H1 (cell line): Measurements from ENCODE around the gene SLC24A3. TPM values are rescaled to one million over a fixed set of nuclear protein-coding genes. Genes with fewer than 3 reads are reported as not detected.

Experiments
- CTCF ChIA-PET: fragments of 300-600 bp; sonication (Branson Sonifier 250); formaldehyde crosslinking; loops from one replicate; lab custom pipeline; 2021; ENCODE audit not compliant: partially characterized antibody; lab: Charles Lee
- POLR2A ChIA-PET: fragments of 300-600 bp; sonication (Branson Sonifier 250); formaldehyde crosslinking; loops from one replicate; lab custom pipeline; 2021; ENCODE audit warnings: inconsistent platforms; ENCODE audit not compliant: partially characterized antibody; lab: Charles Lee
- DNase-seq, 2 experiments: peaks; one replicate each; pipeline versions ENCODE4 v3.0.0 to v3.0.0-alpha.2; 2010 to 2022; ENCODE audit warnings: low spot score in 2 of 2, low read depth in 1 of 2, mixed read lengths in 1 of 2
- FAIRE-seq: peaks from 2 replicates; lab custom pipeline; 2011; peaks lifted over from hg19 to GRCh38; lab: Jason Lieb, UNC
- H2AFZ ChIP-seq: 2 replicates; pipeline ENCODE4 v1.8.1; 2012; ENCODE audit warnings: low read length, inconsistent platforms
- H2AK5ac ChIP-seq: 2 replicates; pipeline ENCODE4 v1.6.1; 2013; ENCODE audit warnings: low read depth, low read length
- H2BK120ac ChIP-seq: replicated peaks from 2 replicates; pipeline ENCODE3; 2013; ENCODE audit warnings: low read depth, low read length, inconsistent platforms
- H2BK12ac ChIP-seq: 2 replicates; pipeline ENCODE4 v1.6.1; 2013; ENCODE audit warnings: low read depth, low read length
- H2BK15ac ChIP-seq: 2 replicates; pipeline ENCODE4 v1.6.1; 2013; ENCODE audit warnings: low read length
- H2BK20ac ChIP-seq: 2 replicates; pipeline ENCODE4 v1.6.1; 2013; ENCODE audit warnings: low read length
- H2BK5ac ChIP-seq: 2 replicates; pipeline ENCODE4 v1.6.1; 2013; ENCODE audit warnings: low read depth, low read length
- H3K14ac ChIP-seq: 2 replicates; pipeline ENCODE4 v1.6.1; 2013; ENCODE audit warnings: inconsistent platforms; ENCODE audit not compliant: insufficient read length
- H3K18ac ChIP-seq: 2 replicates; pipeline ENCODE4 v1.6.1; 2013; ENCODE audit warnings: low read length; ENCODE audit errors: extremely low read depth
- H3K23ac ChIP-seq: 2 replicates; pipeline ENCODE4 v1.6.1; 2013; ENCODE audit warnings: inconsistent platforms; ENCODE audit not compliant: insufficient read length
- H3K23me2 ChIP-seq: 2 replicates; pipeline ENCODE4 v1.6.1; 2013; ENCODE audit warnings: low read depth, low read length
- H3K27ac ChIP-seq: 2 replicates; pipeline ENCODE4 v1.6.1; 2011; ENCODE audit warnings: low read depth, low read length, inconsistent platforms
- H3K27me3 ChIP-seq, 4 experiments: replicated peaks in 1 of 4; 1 replicate in 1 of 4; 2 replicates in 3 of 4; pipeline versions ENCODE4 v1.6.1 to v1.8.1; 2011 to 2013; ENCODE audit warnings: low read length in 3 of 4, mild to moderate bottlenecking in 3 of 4, inconsistent platforms in 2 of 4, mixed read lengths in 2 of 4, moderate library complexity in 1 of 4; ENCODE audit not compliant: control insufficient read depth in 3 of 4, insufficient read depth in 3 of 4; ENCODE audit errors: extremely low read depth in 1 of 4
- H3K36me3 ChIP-seq, 4 experiments: 2 replicates each; pipeline versions ENCODE4 v1.6.1 to v1.8.1; 2011 to 2013; ENCODE audit warnings: mild to moderate bottlenecking in 4 of 4, low read length in 3 of 4, moderate library complexity in 2 of 4, control low read depth in 1 of 4, inconsistent platforms in 1 of 4; ENCODE audit not compliant: insufficient read depth in 4 of 4, control insufficient read depth in 2 of 4
- H3K4ac ChIP-seq: replicated peaks from 2 replicates; pipeline ENCODE3; 2013; ENCODE audit warnings: low read length, low read depth, mixed read lengths, inconsistent platforms; ENCODE audit not compliant: insufficient read length
- H3K4me1 ChIP-seq, 4 experiments: replicated peaks in 1 of 4; 1 replicate in 1 of 4; 2 replicates in 3 of 4; pipeline versions ENCODE4 v1.6.1 to v1.8.1; 2011 to 2013; ENCODE audit warnings: low read length in 3 of 4, inconsistent platforms in 2 of 4, mixed read lengths in 1 of 4; ENCODE audit not compliant: insufficient read depth in 4 of 4, control insufficient read depth in 3 of 4
- H3K4me2 ChIP-seq, 2 experiments: 2 replicates each; pipeline versions ENCODE4 v1.6.1 to v1.8.1; 2011 to 2013; ENCODE audit warnings: low read depth in 2 of 2, low read length in 2 of 2, control low read depth in 1 of 2, inconsistent platforms in 1 of 2, mild to moderate bottlenecking in 1 of 2; ENCODE audit not compliant: insufficient read depth in 1 of 2
- H3K4me3 ChIP-seq, 4 experiments: fragments of 200-600, 300-600 bp in 1 of 4; sonication (generic), shearing (Covaris generic), sonication (Bioruptor Twin) in 1 of 4; 2 replicates each; pipeline versions ENCODE4 v1.5.1 to v1.8.1; 2011 to 2016; ENCODE audit warnings: low read length in 4 of 4, low read depth in 3 of 4, control low read depth in 2 of 4, inconsistent platforms in 2 of 4, mild to moderate bottlenecking in 2 of 4, mixed read lengths in 1 of 4, moderate library complexity in 1 of 4; ENCODE audit not compliant: insufficient read depth in 2 of 4; ENCODE audit errors: extremely low read depth in 1 of 4
- H3K56ac ChIP-seq: replicated peaks from 2 replicates; pipeline ENCODE3; 2013; ENCODE audit warnings: low read depth, mild to moderate bottlenecking, mixed read lengths, low read length, inconsistent platforms; ENCODE audit not compliant: insufficient read length
- H3K79me1 ChIP-seq: 2 replicates; pipeline ENCODE4 v1.6.1; 2013; ENCODE audit warnings: low read depth, low read length, control low read depth
- H3K79me2 ChIP-seq, 2 experiments: 2 replicates each; pipeline versions ENCODE4 v1.6.1 to v1.8.1; 2012 to 2013; ENCODE audit warnings: low read length in 2 of 2, mild to moderate bottlenecking in 2 of 2, inconsistent platforms in 1 of 2; ENCODE audit not compliant: insufficient read depth in 2 of 2, control insufficient read depth in 1 of 2
- H3K9ac ChIP-seq, 4 experiments: replicated peaks in 1 of 4; 1 replicate in 1 of 4; 2 replicates in 3 of 4; pipeline versions ENCODE4 v1.6.1 to v1.8.1; 2011 to 2013; ENCODE audit warnings: low read depth in 3 of 4, low read length in 3 of 4, control low read depth in 2 of 4, mild to moderate bottlenecking in 2 of 4, moderate library complexity in 2 of 4, inconsistent platforms in 1 of 4; ENCODE audit errors: extremely low read depth in 1 of 4
- H3K9me3 ChIP-seq, 2 experiments: 2 replicates each; pipeline versions ENCODE4 v1.6.1 to v1.8.1; 2012 to 2013; ENCODE audit warnings: mild to moderate bottlenecking in 2 of 2, moderate library complexity in 2 of 2, control low read depth in 1 of 2, inconsistent platforms in 1 of 2, low read depth in 1 of 2, low read length in 1 of 2, mixed read lengths in 1 of 2; ENCODE audit not compliant: insufficient read depth in 2 of 2
- H4K20me1 ChIP-seq, 2 experiments: replicated peaks in 1 of 2; 2 replicates each; pipeline versions ENCODE3 to v1.8.1; 2011 to 2013; ENCODE audit warnings: inconsistent platforms in 2 of 2, low read length in 2 of 2, mild to moderate bottlenecking in 1 of 2; ENCODE audit not compliant: insufficient read depth in 2 of 2, control insufficient read depth in 1 of 2
- H4K5ac ChIP-seq: 2 replicates; pipeline ENCODE4 v1.6.1; 2013; ENCODE audit warnings: low read length, low read depth, mixed read lengths, inconsistent platforms; ENCODE audit not compliant: insufficient read length
- H4K8ac ChIP-seq: 2 replicates; pipeline ENCODE4 v1.8.0; 2013; ENCODE audit warnings: mild to moderate bottlenecking, moderate library complexity, low read length, inconsistent platforms; ENCODE audit not compliant: insufficient read depth; ENCODE audit errors: extremely low read depth
- H4K91ac ChIP-seq: replicated peaks from 2 replicates; pipeline ENCODE3; 2013; ENCODE audit warnings: low read length, mixed read lengths, inconsistent platforms; ENCODE audit not compliant: insufficient read length
- BCL11A ChIP-seq, 2 experiments: IDR thresholded peaks; one replicate each; pipeline ENCODE4 v1.6.1; 2011; ENCODE audit warnings: low read depth in 2 of 2, low read length in 2 of 2, mild to moderate bottlenecking in 2 of 2
- EGR1 ChIP-seq: IDR thresholded peaks from 2 replicates; pipeline ENCODE4 v1.6.1; 2011; ENCODE audit warnings: low read depth, low read length, borderline replicate concordance
- EZH2 ChIP-seq: fragments of 200-600 bp; sonication (generic); IDR thresholded peaks from 2 replicates; pipeline ENCODE4 v1.7.1; 2012; ENCODE audit warnings: low read depth, mild to moderate bottlenecking, moderate library complexity, low read length, inconsistent platforms; ENCODE audit not compliant: severe bottlenecking
- GTF2F1 ChIP-seq: IDR thresholded peaks from 2 replicates; pipeline ENCODE4 v1.6.1; 2012; ENCODE audit warnings: low read depth, low read length, improper control_type of control experiment, borderline replicate concordance
- NANOG ChIP-seq: IDR thresholded peaks from 2 replicates; pipeline ENCODE4 v1.6.1; 2011; ENCODE audit warnings: low read length, low read depth, mild to moderate bottlenecking, inconsistent platforms; ENCODE audit not compliant: insufficient read depth, poor library complexity, severe bottlenecking
- SIN3A ChIP-seq, 2 experiments: IDR thresholded peaks in 1 of 2; conservative IDR thresholded peaks in 1 of 2; 2 replicates each; pipeline ENCODE4 v1.6.1; 2011 to 2012; ENCODE audit warnings: low read length in 2 of 2, improper control_type of control experiment in 1 of 2, low read depth in 1 of 2, mild to moderate bottlenecking in 1 of 2
- TBP ChIP-seq: IDR thresholded peaks from 2 replicates; pipeline ENCODE4 v1.6.1; 2011; ENCODE audit warnings: low read depth, low read length, improper control_type of control experiment
- USF2 ChIP-seq: IDR thresholded peaks from 2 replicates; pipeline ENCODE4 v1.6.1; 2011; ENCODE audit warnings: low read length, improper control_type of control experiment
- WGBS, 2 experiments: shearing (Covaris generic) in 1 of 2; methylation state at CpG; one replicate each; pipeline versions ENCODE4 v1.1.6 to v1.1.7; 2013 to 2015; ENCODE audit warnings: low lambda C conversion rate in 2 of 2, mixed read lengths in 2 of 2, inconsistent platforms in 1 of 2, low coverage in 1 of 2, missing lambda C conversion rate in 1 of 2; ENCODE audit not compliant: insufficient replicate concordance in 2 of 2, insufficient coverage in 1 of 2, insufficient read length in 1 of 2; ENCODE audit errors: extremely low coverage in 1 of 2, missing lambda C conversion rate in 1 of 2; 5-methylcytosine and 5-hydroxymethylcytosine counted together
- polyA plus RNA-seq, 7 experiments: library from polyadenylated mRNA; depleted of rRNA in 3 of 7; stranded (reverse) in 5 of 7; unstranded in 2 of 7; fragments of >200 nt in 5 of 7; fragments of 200-250 nt in 2 of 7; gene quantifications; 1 replicate in 5 of 7; 2 replicates in 1 of 7; 4 replicates in 1 of 7; pipeline versions ENCODE4 v1.2.1 to v1.2.3, GENCODE V29; 2011 to 2013; ENCODE audit warnings: missing spikeins in 2 of 7, mixed read lengths in 2 of 7
- total RNA-seq: library from RNA; stranded (reverse); fragmentation: NEBNext Ultra II Directional; extraction: Animal tissue kit (Norgen Biotek cat#: 25700); gene quantifications from 2 replicates; pipeline ENCODE4 v1.2.1, GENCODE V29; 2021

SLC24A3 gene
- total and polyA plus RNA-seq, 2 of the 8 experiments (the other 6 are each of a cell fraction or from before 2014, with no cell fraction given): 4.5 to 6.3 TPM

DNA sequence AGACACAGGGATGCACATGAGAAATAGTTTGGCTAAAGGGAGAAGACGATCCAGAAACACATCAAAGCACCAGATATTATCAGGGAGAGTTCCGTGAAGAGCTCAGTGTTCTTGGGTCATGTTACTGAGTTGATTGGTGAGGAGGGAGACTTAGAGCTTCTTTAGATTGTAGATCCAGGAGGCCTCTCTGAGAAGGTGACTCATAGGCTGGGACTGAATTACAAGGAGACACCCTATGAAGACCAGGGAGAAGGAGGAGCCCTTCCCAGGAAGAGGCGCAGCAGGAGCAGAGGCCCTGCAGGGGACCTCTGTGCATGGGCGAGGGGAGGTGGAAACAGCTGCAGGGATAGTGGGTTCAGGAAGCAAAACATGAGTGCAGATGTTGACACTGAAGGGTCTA, 196.5 kb downstream of the SLC24A3 start:
- Histone ChIP-seq H3K4me2 (no peak overlapping the region), H4K20me1 (no peaks in the 10 kb centered on the region), H3K14ac (no peak overlapping the region), H2BK15ac (no peak overlapping the region), H2BK20ac (no peak overlapping the region), H4K5ac (no peak overlapping the region), H4K91ac (no peak overlapping the region), H2AFZ (no peak overlapping the region), H2BK12ac (no peak overlapping the region), H3K79me1 (no peaks in the 10 kb centered on the region), H3K27me3 (no peaks in the 10 kb centered on the region), H3K9me3 (no peaks in the 10 kb centered on the region), H3K9ac (no peak overlapping the region), H4K8ac (no peak overlapping the region), H3K36me3 (no peaks in the 10 kb centered on the region), H3K23me2 (no peaks in the 10 kb centered on the region), H3K27ac (no peak overlapping the region), H3K56ac (no peak overlapping the region), H2AK5ac (no peak overlapping the region), H3K4me1 (no peaks in the 10 kb centered on the region), H3K79me2 (no peaks in the 10 kb centered on the region), H3K18ac (no peak overlapping the region), H3K4ac (no peak overlapping the region), H3K23ac (no peak overlapping the region), H3K4me3 (no peak overlapping the region), H2BK120ac (no peak overlapping the region), H2BK5ac (no peak overlapping the region)
- ChIA-PET CTCF (interaction anchor here (0.9 kb wide), 1 partner anchor 14 kb away, joined by 3 read pairs; no protein-coding TSS in a partner anchor), POLR2A (no interaction called here)
- 86% methylated on average over 4 of the region's 4 CpGs; no CpG with 5 or more reads in 1 of the 2 experiments for WGBS, 2 experiments
- no peak for FAIRE-seq
- no peak for DNase-seq
- no peak for TF ChIP-seq USF2
- TF ChIP-seq BCL11A (IDR thresholded peaks at IDR 0.05; ENCODE audit: low read depth in 2 of 2, low read length in 2 of 2): no peak
- TF ChIP-seq EGR1: no peak
- TF ChIP-seq EZH2: no peak
- no peak for TF ChIP-seq NANOG
- TF ChIP-seq TBP: no peak
- TF ChIP-seq SIN3A (conservative IDR thresholded peaks at IDR 0.05 in 1 of 2, IDR thresholded peaks at IDR 0.05 in 1 of 2; ENCODE audit: low read depth in 1 of 2, low read length in 2 of 2): no peak
- TF ChIP-seq GTF2F1: no peak
